ENCODE results near the gene RXFP4.
"Not testable (repeated sequence)": the region's sequence is repeated elsewhere in the genome, so short reads cannot be mapped to it uniquely, and the experiment has no call there.

RXFP4 gene

DNA sequence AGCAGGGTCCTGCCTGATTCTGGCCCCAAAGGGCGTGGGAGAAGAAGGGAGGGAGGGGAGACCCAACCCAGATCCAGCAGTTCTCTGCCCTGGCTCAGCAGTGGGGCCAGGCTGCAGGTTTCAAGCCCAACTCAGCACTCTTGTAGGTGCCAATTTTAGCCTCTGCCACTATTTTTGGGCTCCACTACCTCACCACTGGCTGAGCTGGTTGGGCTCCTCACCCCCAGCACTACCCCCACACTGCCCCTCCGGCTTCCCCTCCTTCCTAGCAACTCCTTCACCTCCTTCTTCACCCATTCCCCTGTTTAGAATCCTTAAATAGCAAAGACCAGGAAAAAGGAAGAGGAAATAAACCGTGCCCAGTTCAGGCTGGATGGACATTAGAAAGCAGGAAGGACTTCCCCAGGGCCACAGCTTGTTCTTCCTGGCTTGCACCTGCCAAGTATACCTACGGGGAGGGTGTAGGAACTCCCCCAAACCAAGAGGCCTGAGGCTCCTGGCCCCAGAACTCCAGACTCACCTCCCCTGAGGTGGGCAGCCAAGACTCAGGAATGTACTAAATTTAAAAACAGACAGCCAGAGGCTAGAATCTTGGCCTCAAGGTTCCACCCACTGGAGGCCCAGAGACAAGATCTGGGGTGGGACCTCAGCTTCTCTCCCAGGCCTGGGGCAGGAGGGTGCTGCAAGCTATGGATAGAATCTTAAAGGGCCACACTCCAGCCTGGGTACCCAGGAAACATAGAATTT lies 38.3 kb downstream of the RXFP4 start:
- DNase-seq, result no peak

DNA sequence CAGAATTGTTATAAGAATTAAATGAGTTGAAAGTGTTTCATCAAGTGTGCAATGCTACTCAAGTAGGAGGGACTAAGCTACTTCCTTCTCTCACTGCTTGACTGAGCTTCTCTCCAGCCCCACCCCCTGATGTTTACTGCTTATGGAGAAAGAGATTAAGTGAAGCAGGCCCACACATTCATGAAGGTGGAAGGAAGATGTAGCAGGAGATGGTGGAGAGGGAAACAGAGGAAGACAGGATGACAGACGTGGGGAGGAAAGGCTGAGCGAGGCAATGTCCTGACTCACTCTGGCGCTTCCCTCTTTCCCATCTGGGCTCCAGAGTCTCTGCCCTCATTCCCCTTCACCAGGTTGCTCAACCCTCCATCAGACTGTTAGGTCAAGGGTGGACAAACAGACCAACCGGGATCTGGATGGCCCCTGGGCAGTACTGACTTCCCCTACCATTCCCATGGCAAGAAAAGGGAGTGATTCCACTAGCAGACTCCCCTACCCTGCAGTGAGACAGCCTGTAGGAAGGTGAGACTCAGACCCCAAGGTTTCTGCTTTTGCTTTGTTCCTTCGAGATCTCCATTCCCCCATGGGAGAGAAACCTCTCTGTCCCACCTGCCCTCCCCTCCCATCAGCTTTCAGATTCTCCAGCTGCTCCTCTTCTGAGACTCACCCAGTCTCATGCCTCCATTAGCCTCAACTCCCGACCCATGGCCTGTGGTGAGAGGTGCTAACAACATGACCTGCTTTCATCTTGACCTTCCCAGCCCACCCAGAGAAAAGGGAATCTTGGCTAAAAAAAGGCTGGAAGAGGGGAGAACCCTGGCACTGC lies 40.0 kb downstream of the RXFP4 start:
- DNase-seq, result peak; percentile 42

DNA sequence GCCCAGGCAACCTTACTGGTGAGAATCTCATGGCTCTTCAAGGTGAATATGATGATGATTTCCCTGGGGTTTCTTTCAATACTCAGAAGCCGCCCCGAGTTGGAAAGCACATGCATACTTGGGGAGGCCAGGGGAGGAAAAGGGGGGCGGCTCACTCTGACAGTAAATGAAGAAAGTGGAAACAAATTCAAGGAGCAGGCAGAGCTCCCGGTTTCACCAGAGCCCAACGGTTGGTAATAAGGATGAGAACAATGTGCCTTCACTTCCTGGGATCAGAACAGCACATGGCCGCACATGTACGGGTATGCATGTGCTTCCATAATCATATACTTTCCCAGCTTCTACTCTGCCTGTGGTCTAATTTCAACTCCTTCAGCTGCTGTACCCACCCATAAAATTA lies 40.7 kb downstream of the RXFP4 start:
- DNase-seq, result no peak

DNA sequence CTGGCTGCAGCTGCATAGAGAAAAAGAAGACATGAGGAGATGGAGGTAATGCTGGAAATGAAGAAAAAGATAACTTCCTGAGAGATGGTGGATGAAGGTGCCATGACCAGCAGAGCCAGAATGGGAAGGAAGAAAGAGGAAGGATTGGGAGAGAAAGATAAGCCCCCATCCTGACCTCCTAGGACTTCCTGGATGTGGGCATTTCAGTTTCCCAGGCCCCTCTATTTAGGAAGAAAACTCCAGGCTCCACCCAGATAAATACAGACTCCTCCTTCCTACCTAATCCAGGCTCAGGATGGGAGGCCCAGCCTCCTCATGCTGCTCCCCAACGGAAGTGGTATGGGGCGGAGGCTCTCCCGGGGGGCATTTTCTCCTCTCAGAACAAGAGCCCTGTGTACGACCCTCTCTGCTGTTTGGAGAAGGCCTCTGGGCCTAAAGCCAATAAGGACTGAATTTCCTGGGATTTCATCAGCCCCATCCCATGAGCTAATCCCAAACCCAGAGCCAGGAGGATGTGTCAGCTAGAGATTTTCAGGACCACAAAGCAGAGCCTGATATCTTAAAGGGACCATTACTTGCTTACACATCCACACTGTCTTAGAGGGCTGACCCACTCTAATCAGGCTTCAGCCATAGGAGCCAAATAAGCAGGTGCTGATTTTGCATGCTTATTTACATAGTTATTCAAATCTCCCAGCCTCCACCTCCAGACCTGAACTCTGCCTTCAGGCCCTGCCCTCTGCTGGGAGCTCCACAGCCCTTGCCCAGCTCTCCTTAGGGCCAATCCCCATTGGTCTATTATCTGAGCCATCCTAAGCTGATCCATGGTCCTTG lies 42.0 kb downstream of the RXFP4 start:
- no peak for DNase-seq

DNA sequence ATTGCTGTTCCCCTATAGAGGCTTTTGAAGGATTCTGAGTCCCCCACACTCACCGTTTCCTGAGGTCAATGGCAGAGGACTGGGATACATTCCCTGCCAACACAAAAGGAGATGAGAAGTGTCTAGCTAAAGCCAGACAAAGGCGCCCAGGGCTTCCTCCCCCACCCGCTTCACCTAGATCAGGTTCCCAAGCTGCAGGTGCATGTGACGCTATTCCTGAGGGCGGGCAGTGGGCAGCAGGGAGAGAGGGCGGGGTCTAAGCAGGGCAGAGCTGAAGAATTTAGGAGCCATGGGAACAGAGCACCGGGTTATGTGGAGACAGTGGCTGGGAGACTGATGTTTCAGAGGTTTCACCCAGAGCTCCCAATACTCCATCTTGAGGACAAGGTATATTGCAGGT lies 42.9 kb downstream of the RXFP4 start:
- no peak for DNase-seq

DNA sequence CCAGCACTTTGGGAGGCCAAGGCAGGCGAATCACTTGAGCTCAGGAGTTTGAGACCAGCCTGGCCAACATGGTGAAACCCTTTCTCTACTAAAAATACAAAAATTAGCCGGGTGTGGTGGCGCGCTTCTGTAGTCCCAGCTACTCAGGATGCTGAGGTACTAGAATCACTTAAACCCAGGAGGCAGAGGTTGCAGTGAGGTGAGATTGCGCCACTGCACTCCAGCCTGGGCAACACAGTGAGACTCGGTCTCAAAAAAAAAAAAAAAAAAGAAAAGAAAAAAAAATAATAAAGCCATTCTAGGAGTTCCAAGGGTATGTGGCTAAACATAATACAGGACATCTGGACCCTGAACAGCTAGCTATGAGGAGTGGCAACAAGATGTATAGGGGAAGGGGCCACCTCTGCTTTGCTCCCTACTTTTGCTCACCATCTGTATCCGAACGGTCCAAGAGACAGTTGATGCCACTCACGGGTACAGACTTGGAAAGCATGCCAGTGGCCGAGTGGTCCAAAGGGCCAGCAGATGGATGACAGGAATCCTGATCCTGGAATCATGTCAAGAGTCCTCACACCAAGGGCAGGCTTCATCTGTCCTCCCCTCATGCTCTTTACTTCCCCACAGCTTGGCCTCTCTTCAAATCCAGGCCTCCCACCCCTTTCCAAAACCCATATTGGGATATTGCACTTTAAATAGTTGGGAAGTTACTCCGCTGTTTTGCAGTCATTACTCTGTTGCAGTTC lies 43.6 kb downstream of the RXFP4 start:
- DNase-seq, result not testable (repeated sequence)

DNA sequence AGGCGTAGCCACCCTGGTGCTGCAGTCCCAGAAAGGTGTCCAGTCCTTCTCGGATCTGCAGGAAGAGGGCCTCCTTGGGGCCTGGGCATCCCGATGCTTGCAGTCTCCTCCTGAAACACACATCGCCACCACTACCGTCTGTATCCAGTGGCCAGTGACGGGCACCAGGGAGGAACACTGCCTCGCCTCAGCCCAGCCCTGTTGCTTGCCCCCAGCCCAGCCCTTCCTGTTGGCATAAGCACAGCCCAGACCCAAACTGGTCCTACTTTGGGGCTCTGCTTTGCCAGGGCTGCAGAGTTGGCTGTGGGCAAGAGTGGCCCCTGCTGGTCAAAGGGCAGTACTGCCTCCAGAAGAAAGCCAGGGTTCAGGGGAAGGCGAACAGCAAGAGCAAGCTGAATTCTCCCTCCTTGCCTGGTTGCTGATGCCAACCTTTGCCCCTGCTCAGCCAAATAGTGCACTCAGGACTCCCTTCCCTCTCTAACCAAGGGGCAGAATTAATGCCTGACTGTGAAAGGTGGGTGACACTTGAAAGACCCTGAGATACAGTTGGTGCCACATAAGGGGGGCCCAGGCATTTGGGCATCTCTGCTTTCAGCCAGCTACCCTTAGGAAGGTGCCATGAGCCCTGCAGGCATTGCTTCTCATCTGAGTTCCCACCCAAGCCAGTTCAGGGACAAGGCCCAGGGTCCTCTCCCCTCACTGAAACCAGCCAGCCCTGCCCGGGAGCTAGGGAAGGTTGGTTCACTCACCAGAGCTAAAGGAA lies 48.0 kb downstream of the RXFP4 start:
- no peak for DNase-seq

DNA sequence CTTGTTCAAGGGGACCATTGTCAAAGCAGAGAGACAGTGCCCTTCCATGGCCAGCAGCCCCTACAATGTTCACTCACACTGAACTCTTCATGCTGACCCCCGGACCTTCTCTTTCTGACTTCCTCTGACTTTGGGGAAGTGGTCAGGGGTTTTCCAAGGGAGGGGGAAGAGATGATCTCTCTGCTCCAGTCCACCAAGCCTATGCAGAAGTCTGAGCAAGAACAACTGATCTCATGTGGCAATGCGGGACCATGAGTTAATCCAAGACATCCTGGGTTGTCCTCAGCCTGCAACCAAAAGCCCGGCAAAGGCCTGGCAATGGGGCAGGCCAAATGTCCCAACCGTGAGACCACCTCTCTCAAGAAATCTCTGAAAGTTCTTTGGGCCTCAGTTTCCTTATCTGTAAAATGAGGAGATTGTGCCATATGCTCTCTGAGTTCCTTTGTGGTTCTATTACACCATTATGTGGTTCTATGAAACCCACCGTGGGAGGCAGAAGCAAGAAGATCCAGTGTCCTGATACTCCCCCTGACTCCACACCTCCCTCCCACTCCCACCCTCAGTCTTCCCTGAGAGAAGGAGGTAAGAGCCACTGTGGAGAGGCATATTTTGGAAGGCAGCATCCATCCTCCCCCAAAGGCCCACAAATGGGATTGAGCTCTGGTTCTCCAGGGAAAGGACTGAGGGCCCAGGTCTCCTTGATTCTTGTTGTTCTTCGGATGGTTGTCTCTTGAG lies 48.7 kb downstream of the RXFP4 start:
- DNase-seq, result peak; percentile 41

All from GF-D8 (cell line).